Spleen (tissue), 11 donors: ENCODE results near the gene UGT3A1. TPM values are rescaled to one million over a fixed set of nuclear protein-coding genes. Genes with fewer than 3 reads are reported as not detected.
"Not testable (repeated sequence)": the region's sequence is repeated elsewhere in the genome, so short reads cannot be mapped to it uniquely, and the experiment has no call there.

Source experiments
- DNase-seq: peaks from one replicate; pipeline ENCODE4 v3.0.0-alpha.2; 2020
- H3K27ac ChIP-seq, 8 donors: fragments of 200-600 bp; sonication (generic) in 7 of 8; 1 replicate in 4 of 8; 2 replicates in 4 of 8; pipeline versions ENCODE4 v1.5.0 to v1.8.0; 2016 to 2021; ENCODE audit warnings: inconsistent platforms in 4 of 8, mild to moderate bottlenecking in 4 of 8, moderate library complexity in 1 of 8
- H3K27me3 ChIP-seq, 7 donors: fragments of 200-600 bp; sonication (generic) in 6 of 7; replicated peaks in 1 of 7; 1 replicate in 4 of 7; 2 replicates in 3 of 7; pipeline versions ENCODE4 v1.5.0 to v1.8.0; 2016 to 2021; ENCODE audit warnings: inconsistent platforms in 3 of 7, mild to moderate bottlenecking in 1 of 7
- H3K36me3 ChIP-seq, 6 donors: fragments of 200-600 bp; sonication (generic) in 5 of 6; 1 replicate in 4 of 6; 2 replicates in 2 of 6; pipeline versions ENCODE4 v1.5.0 to v1.8.0; 2016 to 2021; ENCODE audit warnings: inconsistent platforms in 2 of 6
- H3K4me1 ChIP-seq, 6 donors: fragments of 200-600 bp; sonication (generic) in 5 of 6; 1 replicate in 3 of 6; 2 replicates in 3 of 6; pipeline versions ENCODE4 v1.5.0 to v1.8.0; 2016 to 2021; ENCODE audit warnings: inconsistent platforms in 3 of 6
- H3K4me3 ChIP-seq, 8 donors: fragments of 200-600 bp; sonication (generic) in 7 of 8; 1 replicate in 4 of 8; 2 replicates in 4 of 8; pipeline versions ENCODE4 v1.5.0 to v1.8.0; 2016 to 2021; ENCODE audit warnings: inconsistent platforms in 4 of 8, mild to moderate bottlenecking in 4 of 8, moderate library complexity in 2 of 8
- H3K9me3 ChIP-seq, 8 donors: fragments of 200-600 bp; sonication (generic) in 7 of 8; 1 replicate in 4 of 8; 2 replicates in 4 of 8; pipeline versions ENCODE4 v1.5.0 to v1.8.0; 2016 to 2021; ENCODE audit warnings: inconsistent platforms in 4 of 8
- POLR2A ChIP-seq, 3 donors: fragments of 450-650 bp; IDR thresholded peaks; one replicate each; pipeline ENCODE4 v1.5.1; 2017; ENCODE audit warnings: antibody characterized with exemption in 3 of 3, mild to moderate bottlenecking in 1 of 3
- POLR2AphosphoS5 ChIP-seq, 3 donors: sonication (generic); formaldehyde crosslinking; IDR thresholded peaks; one replicate each; pipeline ENCODE4 v1.5.1; 2017; ENCODE audit warnings: antibody characterized with exemption in 3 of 3
- WGBS, 5 donors: extraction: QIAGEN DNeasy Blood & Tissue Kit in 3 of 5; methylation state at CpG; one replicate each; pipeline versions ENCODE4 v1.1.5 to v1.1.7; 2013 to 2018; 5-methylcytosine and 5-hydroxymethylcytosine counted together
- intact Hi-C: fragments of 100-400 bp; cut with DNase I; formaldehyde crosslinking; loops from one replicate; pipeline ENCODE4 v1.15.0; 2023; ENCODE audit warnings: low total_unique reads
- polyA plus RNA-seq, 3 donors: library from polyadenylated mRNA; stranded (reverse); fragments of 200-250 nt; gene quantifications; one replicate each; pipeline ENCODE4 v1.2.1, GENCODE V29; 2013
- total RNA-seq, 7 donors: library from RNA; depleted of rRNA in 3 of 7; stranded (reverse); fragments of >200 nt in 3 of 7; fragmentation: NEBNext Ultra II Directional in 4 of 7; extraction: Animal tissue kit (Norgen Biotek cat#: 25700) in 4 of 7; gene quantifications; one replicate each; pipeline versions ENCODE4 v1.1.0 to v1.2.1, GENCODE V29; 2016 to 2021
- TF ChIP-seq, protein P1 (sequence below), 11 experiments: fragments of 200-600 bp in 7 of 11; fragments of 450-650 bp in 4 of 11; sonication (generic) in 4 of 11; IDR thresholded peaks in 8 of 11; conservative IDR thresholded peaks in 3 of 11; 1 replicate in 7 of 11; 2 replicates in 4 of 11; pipeline versions ENCODE4 v1.4.0 to v1.8.0; 2016 to 2021; ENCODE audit warnings: antibody characterized with exemption in 11 of 11, inconsistent platforms in 4 of 11, mild to moderate bottlenecking in 1 of 11
- donor health status: healthy with polysubstance abuse.
- donor health status: DM: no; HTN: no; CAD: no; lungs with moderate emphysema.
- donor health status: DM: no; HTN: no; CAD: no.
- donor health status: Bipolar disorder and iron deficiency.
- donor health status: healthy.
- donor health status: DM: no; HTN: no; CAD: no.
- donor health status: DM: yes; HTN: yes; CAD: no.

UGT3A1 gene
- total and polyA plus RNA-seq, 10 donors: not detected

DNA sequence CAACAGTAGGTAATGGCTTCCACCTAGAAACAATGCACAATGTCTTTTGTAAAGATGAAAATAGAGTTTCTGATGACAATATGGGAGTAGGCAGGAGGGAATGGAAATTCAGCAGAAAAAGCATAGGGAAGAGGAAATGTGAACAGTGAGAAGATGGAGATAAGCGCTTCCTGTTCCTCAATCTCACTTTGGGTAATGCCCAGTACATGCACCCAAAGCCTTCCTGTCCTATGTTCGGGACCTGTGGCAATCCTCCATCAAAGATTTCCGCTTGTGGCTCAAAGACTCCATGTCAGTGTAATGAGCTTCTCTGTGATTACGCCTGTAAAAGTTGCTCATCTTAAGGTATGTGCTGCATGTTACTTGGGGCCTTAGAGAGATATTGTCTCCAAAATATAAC lies 2.7 kb downstream of the UGT3A1 start:
- DNase-seq: no peak
- no peaks in the 10 kb centered on the region for H3K4me1 ChIP-seq
- H3K9me3 ChIP-seq: no peaks in the 10 kb centered on the region
- H3K27me3 ChIP-seq: peaks cover 0 to 19% (median 0%) of the 10 kb centered on the region in 7 donors
- no peak overlapping the region for H3K27ac ChIP-seq
- no peaks in the 10 kb centered on the region for H3K36me3 ChIP-seq
- H3K4me3 ChIP-seq: no peak overlapping the region
- whole genome bisulfite sequencing, 5 donors: 40 to 66% (median 60%) methylated on average over 4 of the region's 4 CpGs
- TF ChIP-seq POLR2AphosphoS5 (IDR thresholded peaks at IDR 0.05): no peak
- intact Hi-C loops: no loop called here

GRCh38 chr5:35987776-35988175 lies 3.4 kb downstream of the UGT3A1 start:
- 51 to 71% (median 54%) methylated on average over 3 of the region's 3 CpGs for WGBS, 5 donors
- intact Hi-C loops: no loop called here
- Histone ChIP-seq H3K36me3 (no peaks in the 10 kb centered on the region), H3K4me3 (no peak overlapping the region), H3K27me3 (peaks cover 0 to 19% (median 0%) of the 10 kb centered on the region in 7 donors), H3K4me1 (no peaks in the 10 kb centered on the region), H3K27ac (no peak overlapping the region), H3K9me3 (peaks cover 0 to 4% (median under 1%) of the 10 kb centered on the region in 8 donors)
- TF ChIP-seq, protein P1, sequence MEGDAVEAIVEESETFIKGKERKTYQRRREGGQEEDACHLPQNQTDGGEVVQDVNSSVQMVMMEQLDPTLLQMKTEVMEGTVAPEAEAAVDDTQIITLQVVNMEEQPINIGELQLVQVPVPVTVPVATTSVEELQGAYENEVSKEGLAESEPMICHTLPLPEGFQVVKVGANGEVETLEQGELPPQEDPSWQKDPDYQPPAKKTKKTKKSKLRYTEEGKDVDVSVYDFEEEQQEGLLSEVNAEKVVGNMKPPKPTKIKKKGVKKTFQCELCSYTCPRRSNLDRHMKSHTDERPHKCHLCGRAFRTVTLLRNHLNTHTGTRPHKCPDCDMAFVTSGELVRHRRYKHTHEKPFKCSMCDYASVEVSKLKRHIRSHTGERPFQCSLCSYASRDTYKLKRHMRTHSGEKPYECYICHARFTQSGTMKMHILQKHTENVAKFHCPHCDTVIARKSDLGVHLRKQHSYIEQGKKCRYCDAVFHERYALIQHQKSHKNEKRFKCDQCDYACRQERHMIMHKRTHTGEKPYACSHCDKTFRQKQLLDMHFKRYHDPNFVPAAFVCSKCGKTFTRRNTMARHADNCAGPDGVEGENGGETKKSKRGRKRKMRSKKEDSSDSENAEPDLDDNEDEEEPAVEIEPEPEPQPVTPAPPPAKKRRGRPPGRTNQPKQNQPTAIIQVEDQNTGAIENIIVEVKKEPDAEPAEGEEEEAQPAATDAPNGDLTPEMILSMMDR (IDR thresholded peaks at IDR 0.05 in 8 of 11, conservative IDR thresholded peaks at IDR 0.05 in 3 of 11): no peak
- TF ChIP-seq POLR2AphosphoS5 (IDR thresholded peaks at IDR 0.05): no peak
- no peak for TF ChIP-seq POLR2A (IDR thresholded peaks at IDR 0.05)
- DNase-seq: no peak

DNA sequence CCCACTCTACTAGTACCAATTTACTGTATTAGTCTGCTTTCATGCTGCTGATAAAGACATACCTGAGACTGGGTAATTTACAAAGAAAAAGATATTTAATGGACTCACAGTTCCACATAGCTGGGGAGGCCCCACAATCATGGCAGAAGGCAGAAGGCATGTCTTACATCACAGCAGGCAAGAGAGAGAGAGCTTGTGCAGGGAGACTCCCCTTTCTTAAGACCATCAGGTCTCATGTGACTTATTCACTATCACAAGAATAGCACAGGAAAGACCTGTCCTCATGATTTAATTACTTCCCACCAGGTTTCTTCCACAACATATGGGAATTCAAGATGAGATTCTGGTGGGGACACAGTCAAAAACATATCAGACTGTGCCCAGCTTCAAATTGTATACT lies 11.5 kb downstream of the UGT3A1 start:
- H3K4me1 ChIP-seq: no peaks in the 10 kb centered on the region
- intact Hi-C loops: no loop called here
- H3K4me3 ChIP-seq: no peak overlapping the region
- H3K36me3 ChIP-seq: no peaks in the 10 kb centered on the region
- DNase-seq: no peak
- H3K27ac ChIP-seq: no peak overlapping the region
- H3K27me3 ChIP-seq: no peaks in the 10 kb centered on the region
- TF ChIP-seq POLR2AphosphoS5 (IDR thresholded peaks at IDR 0.05): no peak
- TF ChIP-seq, protein P1 (IDR thresholded peaks at IDR 0.05 in 8 of 11, conservative IDR thresholded peaks at IDR 0.05 in 3 of 11): no peak
- no peak for TF ChIP-seq POLR2A (IDR thresholded peaks at IDR 0.05)
- peaks cover 0 to 35% (median 19%) of the 10 kb centered on the region in 8 donors for H3K9me3 ChIP-seq

DNA sequence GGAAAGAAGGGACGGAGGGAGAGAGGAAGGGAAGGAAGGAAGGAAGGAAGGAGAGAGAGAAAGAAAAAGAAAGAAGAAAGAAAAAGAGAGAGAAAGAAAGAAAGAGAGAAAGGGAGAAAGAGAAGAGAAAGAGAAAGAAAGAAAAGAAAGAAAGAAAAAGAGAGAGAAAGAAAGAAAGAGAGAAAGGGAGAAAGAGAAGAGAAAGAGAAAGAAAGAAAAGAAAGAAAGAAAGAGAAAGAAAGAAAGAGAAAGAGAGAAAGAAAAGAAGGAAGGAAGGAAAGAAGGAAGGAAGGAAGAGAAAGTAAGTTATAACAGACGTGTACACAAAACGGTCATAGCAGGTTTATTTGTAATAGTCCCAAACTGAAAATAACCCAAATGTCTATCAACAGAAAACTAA lies 14.3 kb downstream of the UGT3A1 start:
- H3K4me3 ChIP-seq, H3K4me1 ChIP-seq, H3K27ac ChIP-seq, intact Hi-C loops, DNase-seq, H3K36me3 ChIP-seq, H3K27me3 ChIP-seq: not testable (repeated sequence)
- WGBS, 5 donors: 41 to 81% (median 55%) methylated on average over 3 of the region's 3 CpGs
- H3K9me3 ChIP-seq: peaks cover 0 to 22% (median 9%) of the 10 kb centered on the region in 8 donors

DNA sequence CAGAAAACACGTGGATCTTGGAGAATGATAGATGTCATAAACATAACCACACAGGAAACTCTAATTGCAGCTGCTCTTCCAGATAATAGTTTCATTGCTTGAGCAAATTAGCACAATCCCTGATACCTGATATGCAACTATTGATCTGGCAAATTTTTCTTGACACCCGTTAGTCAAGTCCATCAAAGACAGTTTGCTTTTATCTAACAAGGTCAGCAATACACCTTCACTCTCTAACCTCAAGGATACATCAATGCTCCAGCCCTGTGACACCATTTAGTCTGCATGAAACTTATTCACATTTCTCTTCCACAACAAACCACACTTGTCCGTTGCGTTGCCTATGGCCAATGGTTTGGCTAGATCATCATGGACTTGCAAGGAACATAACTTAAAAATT lies 16.6 kb downstream of the UGT3A1 start:
- Histone ChIP-seq H3K4me3 (no peak overlapping the region), H3K27me3 (no peaks in the 10 kb centered on the region), H3K36me3 (no peaks in the 10 kb centered on the region), H3K9me3 (peaks cover 0 to 11% (median 3%) of the 10 kb centered on the region in 8 donors), H3K27ac (no peak overlapping the region), H3K4me1 (no peaks in the 10 kb centered on the region)
- TF ChIP-seq, protein P1 (IDR thresholded peaks at IDR 0.05 in 8 of 11, conservative IDR thresholded peaks at IDR 0.05 in 3 of 11): no peak
- TF ChIP-seq POLR2AphosphoS5 (IDR thresholded peaks at IDR 0.05): no peak
- TF ChIP-seq POLR2A (IDR thresholded peaks at IDR 0.05): no peak
- no peak for DNase-seq
- WGBS, 5 donors: 66 to 74% (median 67%) methylated on average over 4 of the region's 4 CpGs
- intact Hi-C loops: no loop called here
